ENCODE data around the gene GRAMD1C. TPM values are rescaled to one million over a fixed set of nuclear protein-coding genes. Genes with fewer than 3 reads are reported as not detected.

The GRAMD1C gene
- total and polyA plus RNA-seq, 8 donors = 0.58 to 10.1 (median 6.2) TPM

GRCh38 chr3:113852506-113852905 is 13.9 kb downstream of the GRAMD1C start:
- no peak for DNase-seq

DNA sequence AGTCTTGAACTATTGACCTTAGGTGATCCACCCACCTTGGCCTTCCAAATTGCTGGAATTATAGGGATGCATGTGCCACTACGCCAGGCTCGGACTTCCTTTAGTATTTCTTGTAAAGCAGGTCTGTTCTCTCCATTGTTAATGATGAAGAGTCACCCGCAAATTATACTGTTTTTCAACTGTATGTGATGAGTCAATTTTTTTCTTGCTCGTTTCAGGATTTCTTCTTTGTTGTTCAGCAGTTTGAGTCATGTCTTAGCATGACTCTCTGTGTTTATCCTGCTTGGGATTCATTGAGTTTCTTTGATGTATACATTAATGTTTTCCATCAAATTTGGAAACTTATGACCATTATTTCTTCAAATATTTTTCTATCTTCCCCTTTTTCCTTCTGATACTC is 28.9 kb downstream of the GRAMD1C start:
- H3K27ac ChIP-seq = no peak overlapping the region
- 68 to 92% (median 86%) methylated on average over 4 of the region's 4 CpGs for WGBS, 5 donors
- H3K27me3 ChIP-seq = no peaks in the 10 kb centered on the region
- H3K9me3 ChIP-seq = no peaks in the 10 kb centered on the region
- no peak for TF ChIP-seq POLR2AphosphoS5 (IDR thresholded peaks at IDR 0.05)
- H3K36me3 ChIP-seq = no peaks in the 10 kb centered on the region
- H3K4me3 ChIP-seq = no peak overlapping the region
- DNase-seq = no peak
- H3K4me1 ChIP-seq = no peaks in the 10 kb centered on the region
- intact Hi-C loops (cut with DNase I; ENCODE audit: low total_unique reads) = no loop called here

More at GRCh38 chr3:113852506-113852905, 13.9 kb downstream of the GRAMD1C start:
- Histone ChIP-seq H3K9me3 (no peaks in the 10 kb centered on the region), H3K4me3 (no peak overlapping the region), H3K4me1 (no peaks in the 10 kb centered on the region), H3K27me3 (no peaks in the 10 kb centered on the region), H3K36me3 (no peaks in the 10 kb centered on the region), H3K27ac (no peak overlapping the region)
- intact Hi-C loops (cut with DNase I; ENCODE audit: low total_unique reads) = no loop called here
- TF ChIP-seq EP300 (IDR thresholded peaks at IDR 0.05) (no peak), CTCF (IDR thresholded peaks at IDR 0.05) (no peak), POLR2A (IDR thresholded peaks at IDR 0.05) (no peak), POLR2AphosphoS5 (IDR thresholded peaks at IDR 0.05) (no peak)
- WGBS, 5 donors = 35 to 58% (median 38%) methylated on average over 3 of the region's 3 CpGs

DNA sequence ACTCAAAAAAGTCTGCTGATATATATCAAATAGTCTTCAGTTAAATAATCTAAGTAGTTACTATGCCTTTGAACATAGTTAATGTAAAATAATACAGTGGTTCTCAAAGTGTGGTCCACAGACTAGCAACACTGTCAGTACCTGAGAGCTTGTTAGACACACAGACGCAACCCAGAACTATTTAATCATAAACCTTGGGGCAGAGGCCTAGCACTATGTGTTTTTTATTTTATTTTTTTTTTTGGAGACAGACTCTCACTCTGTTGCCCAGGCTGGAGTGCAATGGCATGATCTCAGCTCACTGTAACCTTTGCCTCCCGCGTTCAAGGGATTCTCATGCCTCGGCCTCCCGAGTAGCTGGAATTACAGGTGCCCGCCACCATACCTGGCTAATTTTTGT is 34.7 kb downstream of the GRAMD1C start:
- Histone ChIP-seq H3K4me3 (no peak overlapping the region), H3K27ac (no peak overlapping the region), H3K27me3 (no peaks in the 10 kb centered on the region), H3K36me3 (no peaks in the 10 kb centered on the region), H3K4me1 (no peaks in the 10 kb centered on the region), H3K9me3 (no peaks in the 10 kb centered on the region)
- 89 to 99% (median 96%) methylated on average over 6 of the region's 6 CpGs for WGBS, 5 donors
- DNase-seq = no peak
- TF ChIP-seq POLR2AphosphoS5 (IDR thresholded peaks at IDR 0.05) = no peak
- no peak for TF ChIP-seq EP300 (IDR thresholded peaks at IDR 0.05)
- no peak for TF ChIP-seq CTCF (IDR thresholded peaks at IDR 0.05)
- TF ChIP-seq POLR2A (IDR thresholded peaks at IDR 0.05) = no peak
- intact Hi-C loops (cut with DNase I; ENCODE audit: low total_unique reads) = no loop called here

DNA sequence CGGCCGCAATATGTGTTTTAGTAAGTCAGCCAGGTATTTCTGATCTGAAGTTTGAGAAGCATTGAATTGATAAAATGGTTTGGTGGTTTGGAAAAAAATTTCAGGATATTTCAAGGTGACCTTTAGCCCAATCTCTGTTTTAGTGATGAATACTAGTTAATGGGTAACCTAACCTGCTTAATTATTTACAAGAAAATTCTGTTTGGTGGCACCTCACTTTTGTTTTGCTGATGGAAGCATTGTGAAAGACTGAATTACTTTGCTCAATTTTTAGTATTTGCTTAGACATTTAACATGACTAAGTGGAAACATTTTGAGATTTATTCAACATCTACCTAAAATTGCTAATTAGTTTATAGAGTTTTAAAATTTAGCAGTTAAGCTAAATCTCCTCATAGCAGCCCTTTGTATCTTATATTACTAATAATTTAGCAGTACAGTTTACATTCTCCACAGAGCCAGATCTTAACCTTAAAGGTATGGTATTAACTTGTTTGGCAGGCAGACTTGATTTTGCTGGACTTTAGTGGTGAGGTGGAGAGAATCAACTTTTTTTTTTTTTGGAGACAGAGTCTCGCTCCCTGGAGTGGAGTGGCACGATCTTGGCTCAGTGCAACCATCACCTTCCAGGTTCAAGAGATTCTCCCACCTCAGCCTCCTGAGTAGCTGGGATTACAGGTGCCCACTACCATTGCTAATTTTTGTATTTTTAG is 35.4 kb downstream of the GRAMD1C start:
- no peak overlapping the region for H3K4me3 ChIP-seq
- H3K36me3 ChIP-seq = no peaks in the 10 kb centered on the region
- H3K9me3 ChIP-seq = no peaks in the 10 kb centered on the region
- intact Hi-C loops (cut with DNase I; ENCODE audit: low total_unique reads) = no loop called here
- no peaks in the 10 kb centered on the region for H3K27me3 ChIP-seq
- no peak overlapping the region for H3K27ac ChIP-seq
- 51 to 88% (median 66%) methylated on average over 4 of the region's 4 CpGs for WGBS, 5 donors
- H3K4me1 ChIP-seq = no peaks in the 10 kb centered on the region
- TF ChIP-seq EP300 (IDR thresholded peaks at IDR 0.05) = no peak
- DNase-seq = peak in 1 of 2 donors; percentile 28

DNA sequence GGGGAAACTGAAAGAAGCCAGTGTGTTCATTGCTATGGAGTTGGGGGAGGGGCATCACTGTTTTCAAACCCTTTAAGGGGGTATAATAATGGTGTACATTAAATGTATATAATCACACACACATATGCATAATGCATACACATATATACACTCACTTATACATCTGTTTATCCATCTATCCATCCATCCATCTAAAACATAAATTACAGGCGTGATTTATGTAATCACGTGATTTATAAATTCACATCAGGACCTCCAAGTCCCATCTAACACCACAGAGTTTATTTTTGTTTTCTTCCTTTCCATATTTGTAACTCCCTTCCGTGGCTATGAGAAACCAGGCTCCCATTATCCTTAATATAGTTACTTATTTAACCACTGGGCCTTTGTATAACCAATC is 39.8 kb downstream of the GRAMD1C start:
- Histone ChIP-seq H3K4me3 (no peak overlapping the region), H3K4me1 (no peaks in the 10 kb centered on the region), H3K27me3 (no peaks in the 10 kb centered on the region), H3K36me3 (peaks cover 0 to 4% (median 0%) of the 10 kb centered on the region in 4 donors), H3K27ac (no peak overlapping the region), H3K9me3 (no peaks in the 10 kb centered on the region)
- TF ChIP-seq POLR2A (IDR thresholded peaks at IDR 0.05) (no peak), POLR2AphosphoS5 (IDR thresholded peaks at IDR 0.05) (no peak), CTCF (IDR thresholded peaks at IDR 0.05) (no peak), EP300 (IDR thresholded peaks at IDR 0.05) (no peak)
- DNase-seq = no peak
- intact Hi-C loops (cut with DNase I; ENCODE audit: low total_unique reads) = no loop called here
- 86 to 91% (median 89%) methylated on average over 3 of the region's 3 CpGs for WGBS, 5 donors
